Measurements from ENCODE around the gene CNGB1.

- TF ChIP-seq POLR2AphosphoS5 (IDR thresholded peaks at IDR 0.05; ENCODE audit: low read depth, low read length), result no peak
- TF ChIP-seq CTCF (IDR thresholded peaks at IDR 0.05), result no peak
- TF ChIP-seq REST (IDR thresholded peaks at IDR 0.05; ENCODE audit: low read depth, low read length), result no peak
- TF ChIP-seq NRF1 (IDR thresholded peaks at IDR 0.05; ENCODE audit: low read depth, low read length), result no peak
- no peak for TF ChIP-seq MEF2A (IDR thresholded peaks at IDR 0.05; ENCODE audit: borderline replicate concordance, low read depth)
- TF ChIP-seq EP300 (IDR thresholded peaks at IDR 0.05; ENCODE audit: borderline replicate concordance in 1 of 2, low read depth in 1 of 2, low read length in 1 of 2), result no peak
- no peak for TF ChIP-seq MAX (IDR thresholded peaks at IDR 0.05; ENCODE audit: low read depth)
- no peak for TF ChIP-seq EZH2phosphoT487 (IDR thresholded peaks at IDR 0.05; ENCODE audit: borderline replicate concordance, low read depth)
- TF ChIP-seq CHD2 (IDR thresholded peaks at IDR 0.05; ENCODE audit: low read length, partially characterized antibody), result no peak
- no peak for TF ChIP-seq RXRA (IDR thresholded peaks at IDR 0.05; ENCODE audit: borderline replicate concordance, low read depth)
These were observed 21.9 kb downstream of the CNGB1 start for GRCh38 chr16:57949013-57949412.

Measured in SK-N-SH (cell line).